Measurements from ENCODE around the gene CCM2.

DNA sequence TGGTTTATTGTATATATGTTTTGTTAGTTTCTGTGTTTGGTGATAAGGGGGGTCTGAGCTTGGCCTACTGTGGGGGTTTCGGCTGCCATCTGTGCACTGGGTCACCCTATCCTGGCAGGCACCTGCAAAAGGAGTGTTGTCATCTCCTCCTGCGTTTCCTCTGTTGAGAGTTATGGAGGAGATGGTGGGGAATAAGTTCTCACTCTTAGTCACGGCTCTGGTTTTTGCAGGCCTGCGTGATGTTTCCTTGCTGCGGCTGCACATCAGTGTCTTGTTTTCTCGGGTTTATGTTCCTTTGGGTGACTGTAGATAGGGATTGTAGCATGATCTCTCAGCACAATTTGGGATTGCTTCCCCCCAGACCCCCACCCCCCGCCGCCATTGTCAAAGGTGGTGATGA is 36.8 kb downstream of the CCM2 start:
- TF ChIP-seq, protein P1, sequence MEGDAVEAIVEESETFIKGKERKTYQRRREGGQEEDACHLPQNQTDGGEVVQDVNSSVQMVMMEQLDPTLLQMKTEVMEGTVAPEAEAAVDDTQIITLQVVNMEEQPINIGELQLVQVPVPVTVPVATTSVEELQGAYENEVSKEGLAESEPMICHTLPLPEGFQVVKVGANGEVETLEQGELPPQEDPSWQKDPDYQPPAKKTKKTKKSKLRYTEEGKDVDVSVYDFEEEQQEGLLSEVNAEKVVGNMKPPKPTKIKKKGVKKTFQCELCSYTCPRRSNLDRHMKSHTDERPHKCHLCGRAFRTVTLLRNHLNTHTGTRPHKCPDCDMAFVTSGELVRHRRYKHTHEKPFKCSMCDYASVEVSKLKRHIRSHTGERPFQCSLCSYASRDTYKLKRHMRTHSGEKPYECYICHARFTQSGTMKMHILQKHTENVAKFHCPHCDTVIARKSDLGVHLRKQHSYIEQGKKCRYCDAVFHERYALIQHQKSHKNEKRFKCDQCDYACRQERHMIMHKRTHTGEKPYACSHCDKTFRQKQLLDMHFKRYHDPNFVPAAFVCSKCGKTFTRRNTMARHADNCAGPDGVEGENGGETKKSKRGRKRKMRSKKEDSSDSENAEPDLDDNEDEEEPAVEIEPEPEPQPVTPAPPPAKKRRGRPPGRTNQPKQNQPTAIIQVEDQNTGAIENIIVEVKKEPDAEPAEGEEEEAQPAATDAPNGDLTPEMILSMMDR (IDR thresholded peaks at IDR 0.05; ENCODE audit: control extremely low read depth in 1 of 3, insufficient read depth in 1 of 3, low read depth in 1 of 3, low read length in 3 of 3): no peak
- TF ChIP-seq EZH2 (IDR thresholded peaks at IDR 0.05; ENCODE audit: low read depth, low read length, severe bottlenecking) (no peak), GABPA (IDR thresholded peaks at IDR 0.05; ENCODE audit: borderline replicate concordance, insufficient read depth, low read length) (no peak), PHF8 (conservative IDR thresholded peaks at IDR 0.05; ENCODE audit: low read depth, low read length) (no peak), POLR2A (IDR thresholded peaks at IDR 0.05; ENCODE audit: control extremely low read depth in 1 of 2, low read depth in 2 of 2, low read length in 2 of 2) (no peak)

All from H1 (cell line).